ENCODE data around the gene IL16. TPM values are rescaled to one million over a fixed set of nuclear protein-coding genes. Genes with fewer than 3 reads are reported as not detected.
"Not testable (repeated sequence)": the region's sequence is repeated elsewhere in the genome, so short reads cannot be mapped to it uniquely, and the experiment has no call there.

The IL16 gene
- total RNA-seq (2014; rRNA removed; shearing (Covaris generic)): 0.03 and 0.50 TPM in 2 replicates
- polyA plus RNA-seq (2015; cell fraction: cytosol; rRNA removed): 0.02 and 0.03 TPM in 2 replicates
- 0.18 TPM in 1 of 2 replicates, not detected in the other for polyA plus RNA-seq (2015; cell fraction: nucleus; rRNA removed)

DNA sequence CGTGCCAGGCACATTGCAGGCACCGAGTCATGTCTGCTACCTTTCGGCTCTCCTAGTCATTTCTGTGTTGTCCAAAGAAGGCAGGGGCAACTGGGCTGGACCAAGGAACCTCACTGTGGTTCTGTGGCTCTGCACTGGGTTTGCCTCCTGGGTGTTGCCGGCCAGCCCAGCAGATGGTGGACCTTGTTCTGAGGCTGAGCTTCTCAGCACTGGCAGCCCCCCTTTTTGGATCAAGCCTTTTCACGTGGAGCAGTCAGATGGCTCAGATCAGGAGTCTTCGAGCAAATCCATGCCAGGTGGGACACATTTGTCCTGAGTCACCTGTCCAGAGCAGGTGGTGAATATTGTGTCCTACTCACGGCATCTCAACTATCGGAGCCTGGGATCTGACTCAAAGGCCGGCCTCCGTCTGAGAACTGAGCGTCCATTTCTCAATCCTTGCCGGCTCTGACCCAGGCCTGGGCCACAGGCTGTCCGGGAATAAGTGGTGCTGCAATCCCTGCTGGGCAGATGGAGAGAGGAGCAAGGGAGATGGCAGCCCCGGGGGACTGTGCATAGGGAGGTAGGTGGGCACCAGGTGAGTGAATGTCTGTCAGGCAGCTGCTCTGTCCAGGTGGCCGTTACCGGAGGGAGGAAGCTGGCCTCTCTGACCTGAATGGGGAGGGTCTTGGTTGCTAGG is at the start of gene IL16:
IL16 (plus strand) TSS at position 304 of the 679 bp plus-strand sequence. CDS start 28,521 bp downstream, outside the sequence.
- no peak for DNase-seq (ENCODE audit: low read depth)

DNA sequence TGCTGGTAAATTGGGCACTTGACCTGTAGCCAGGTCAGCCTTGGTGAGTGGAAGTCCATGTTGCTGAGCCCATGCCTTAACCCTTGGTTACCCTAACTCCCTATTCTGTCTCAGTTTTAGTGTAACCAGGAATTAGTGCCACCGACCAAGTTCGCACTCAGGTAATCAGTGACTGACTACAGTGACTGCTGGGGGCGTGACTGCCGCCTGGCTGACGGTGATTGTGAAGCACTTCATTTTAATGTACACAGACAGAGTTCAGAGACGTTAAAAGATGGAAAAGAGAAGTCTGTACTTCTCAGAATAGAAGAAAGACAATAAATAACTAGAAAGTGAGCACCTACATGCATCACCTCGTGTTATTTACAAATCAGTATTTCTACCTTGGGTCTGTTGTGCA is 45.3 kb upstream of the IL16 start:
- no peak for DNase-seq (ENCODE audit: low read depth)

DNA sequence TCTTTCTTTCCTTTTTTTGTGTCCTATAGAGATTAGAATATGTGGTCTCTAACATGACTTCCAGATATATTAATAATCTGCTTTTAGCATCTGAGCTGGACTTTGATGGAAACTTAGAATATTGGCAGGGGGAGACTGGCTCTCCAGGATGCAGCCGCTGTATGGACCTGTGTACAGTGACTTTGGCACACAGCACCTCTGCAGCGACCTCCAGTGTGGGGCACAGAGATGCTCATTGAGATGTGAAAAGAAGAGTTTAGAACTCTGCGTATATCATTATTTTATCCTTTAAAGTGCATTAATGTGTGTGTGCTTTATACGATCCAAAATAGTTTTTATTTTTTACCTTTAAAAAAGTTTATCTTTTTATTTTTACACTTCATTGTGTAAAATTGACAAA is 44.3 kb upstream of the IL16 start:
- no peak for DNase-seq (ENCODE audit: low read depth)

DNA sequence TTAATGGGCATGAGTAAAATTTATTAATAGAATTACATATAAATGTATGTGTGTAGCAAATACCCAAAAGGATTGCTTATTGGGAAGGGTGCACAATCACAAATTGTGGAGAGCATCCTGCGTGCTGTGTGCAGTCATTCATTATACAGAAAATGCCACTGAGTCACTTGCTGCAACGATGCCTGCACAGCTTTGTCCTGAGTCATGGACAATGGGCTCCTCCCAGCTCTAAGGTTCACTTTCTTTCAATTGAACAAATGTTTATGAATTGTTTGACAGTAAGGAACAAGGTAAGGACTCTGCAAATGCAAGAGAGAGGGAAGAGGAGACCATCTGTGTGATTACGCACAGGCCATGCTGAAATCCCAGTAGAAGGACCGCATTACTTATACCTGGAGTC is 43.9 kb upstream of the IL16 start:
- no peak for DNase-seq (ENCODE audit: low read depth)

DNA sequence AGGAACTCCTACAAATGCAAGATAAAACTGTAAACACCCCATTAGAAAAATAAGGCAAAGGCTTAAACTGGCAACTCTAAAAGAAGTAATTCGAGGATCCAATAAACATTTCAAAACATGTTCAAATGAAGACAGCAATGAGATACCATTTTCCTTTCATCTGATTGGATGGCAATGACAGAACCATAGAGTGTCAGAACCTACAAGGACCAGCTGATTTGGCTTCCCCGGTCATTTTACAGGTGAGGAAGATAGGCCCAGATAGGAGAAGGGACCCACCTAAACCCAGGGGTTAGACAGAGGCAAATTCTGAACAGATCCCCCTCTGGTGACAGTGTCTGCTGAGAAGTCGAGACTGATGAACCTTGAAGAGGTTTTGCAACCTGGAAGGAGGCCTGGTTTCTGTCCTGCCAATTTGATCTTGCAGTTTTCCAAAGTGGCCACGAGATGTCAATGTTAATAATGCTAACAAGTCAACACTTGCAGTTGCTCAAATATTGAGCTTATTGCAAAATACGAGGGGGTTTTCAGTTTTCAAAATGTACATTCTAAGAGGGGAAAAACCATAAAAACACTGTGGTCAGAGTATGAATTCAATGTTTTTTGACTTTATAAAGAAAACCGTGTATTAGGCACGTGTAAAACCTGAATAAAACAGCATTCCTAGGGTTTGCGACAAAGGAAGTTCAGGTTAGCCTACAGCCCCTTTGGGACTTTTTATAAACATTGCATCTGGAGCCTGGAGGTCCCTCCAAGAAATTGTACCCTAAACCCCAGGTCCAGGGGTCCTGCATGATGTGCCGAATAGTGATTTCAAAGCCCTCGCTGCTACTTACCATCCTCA is 41.1 kb upstream of the IL16 start:
- DNase-seq (ENCODE audit: low read depth): peak; percentile 15

DNA sequence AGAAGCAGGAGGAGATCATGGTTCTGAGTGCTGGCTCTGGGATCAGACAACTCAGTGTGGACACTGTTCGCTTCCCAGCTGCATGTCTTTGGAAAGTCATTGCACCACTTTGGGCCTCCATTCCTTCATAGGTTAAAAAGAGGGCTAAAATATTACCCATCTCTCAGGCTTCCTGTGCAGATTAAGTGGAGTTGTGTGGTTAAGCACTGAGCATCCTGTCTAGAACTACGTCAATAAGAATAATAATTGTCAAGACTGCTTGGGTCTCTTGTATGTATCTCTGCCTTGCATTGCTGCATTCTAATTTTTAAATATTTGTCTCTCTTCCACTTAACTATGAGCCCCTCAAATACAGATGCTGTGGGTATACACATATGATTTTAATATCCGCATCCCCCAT is 40.4 kb upstream of the IL16 start:
- no peak for DNase-seq (ENCODE audit: low read depth)

DNA sequence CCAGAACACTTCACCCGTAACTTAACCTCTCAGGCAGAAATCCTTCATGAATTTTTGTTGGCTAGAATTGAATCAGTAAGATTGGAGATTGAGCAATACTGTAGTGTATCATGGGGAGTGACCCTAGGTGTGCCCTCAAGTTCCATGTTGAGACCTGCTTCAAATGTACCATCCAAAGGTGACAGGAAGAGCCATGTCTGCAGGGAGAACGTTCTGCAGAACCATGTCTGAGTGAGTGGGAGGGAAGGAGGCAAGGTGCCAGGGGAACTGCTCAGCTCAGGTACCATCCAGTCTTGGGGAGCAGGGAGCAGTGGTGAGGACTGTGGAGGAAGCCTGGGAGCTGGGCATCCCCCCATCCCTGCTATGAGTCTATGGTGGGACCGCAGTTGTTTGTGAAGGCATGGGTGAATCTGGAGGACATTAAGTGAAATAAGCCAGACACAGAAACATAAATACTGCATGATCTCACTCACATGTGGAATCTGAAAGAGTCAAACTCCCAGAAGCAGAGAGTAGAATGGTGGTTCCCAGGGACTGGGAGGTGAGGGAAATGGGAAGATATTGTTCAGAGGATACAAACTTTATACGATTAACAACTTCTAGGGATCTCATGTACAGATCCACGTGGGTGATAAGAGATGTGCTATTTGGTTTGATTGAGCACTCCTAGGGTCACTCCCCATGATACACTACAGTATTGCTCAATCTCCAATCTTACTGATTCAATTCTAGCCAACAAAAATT is 39.3 kb upstream of the IL16 start:
- DNase-seq (ENCODE audit: low read depth): no peak

DNA sequence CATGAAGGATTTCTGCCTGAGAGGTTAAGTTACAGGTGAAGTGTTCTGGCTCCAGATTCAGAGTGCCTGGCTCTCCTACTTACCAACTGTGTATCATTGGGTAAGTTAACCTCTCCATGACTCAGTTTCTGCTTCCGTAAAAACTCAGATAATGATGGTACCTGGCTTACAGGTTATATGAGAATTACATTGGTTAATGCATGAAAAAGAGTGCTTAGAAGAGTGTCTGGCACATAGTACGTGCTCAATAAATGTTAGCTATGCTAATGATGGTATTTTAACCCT is 38.8 kb upstream of the IL16 start:
- DNase-seq (ENCODE audit: low read depth): no peak

DNA sequence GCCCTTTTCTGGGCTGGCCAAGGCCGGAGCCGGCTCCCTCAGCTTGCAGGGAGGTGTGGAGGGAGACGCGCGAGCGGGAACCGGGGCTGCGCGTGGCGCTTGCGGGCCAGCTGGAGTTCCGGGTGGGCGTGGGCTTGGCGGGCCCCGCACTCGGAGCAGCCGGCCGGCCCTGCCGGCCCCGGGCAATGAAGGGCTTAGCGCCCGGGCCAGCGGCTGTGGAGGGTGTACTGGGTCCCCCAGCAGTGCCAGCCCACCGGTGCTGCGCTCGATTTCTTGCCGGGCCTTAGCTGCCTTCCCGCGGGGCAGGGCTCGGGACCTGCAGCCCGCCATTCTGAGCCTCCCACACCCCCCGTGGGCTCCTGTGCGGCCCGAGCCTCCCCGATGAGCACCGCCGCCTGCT is 38.1 kb upstream of the IL16 start:
- not testable (repeated sequence) for DNase-seq (ENCODE audit: low read depth)

DNA sequence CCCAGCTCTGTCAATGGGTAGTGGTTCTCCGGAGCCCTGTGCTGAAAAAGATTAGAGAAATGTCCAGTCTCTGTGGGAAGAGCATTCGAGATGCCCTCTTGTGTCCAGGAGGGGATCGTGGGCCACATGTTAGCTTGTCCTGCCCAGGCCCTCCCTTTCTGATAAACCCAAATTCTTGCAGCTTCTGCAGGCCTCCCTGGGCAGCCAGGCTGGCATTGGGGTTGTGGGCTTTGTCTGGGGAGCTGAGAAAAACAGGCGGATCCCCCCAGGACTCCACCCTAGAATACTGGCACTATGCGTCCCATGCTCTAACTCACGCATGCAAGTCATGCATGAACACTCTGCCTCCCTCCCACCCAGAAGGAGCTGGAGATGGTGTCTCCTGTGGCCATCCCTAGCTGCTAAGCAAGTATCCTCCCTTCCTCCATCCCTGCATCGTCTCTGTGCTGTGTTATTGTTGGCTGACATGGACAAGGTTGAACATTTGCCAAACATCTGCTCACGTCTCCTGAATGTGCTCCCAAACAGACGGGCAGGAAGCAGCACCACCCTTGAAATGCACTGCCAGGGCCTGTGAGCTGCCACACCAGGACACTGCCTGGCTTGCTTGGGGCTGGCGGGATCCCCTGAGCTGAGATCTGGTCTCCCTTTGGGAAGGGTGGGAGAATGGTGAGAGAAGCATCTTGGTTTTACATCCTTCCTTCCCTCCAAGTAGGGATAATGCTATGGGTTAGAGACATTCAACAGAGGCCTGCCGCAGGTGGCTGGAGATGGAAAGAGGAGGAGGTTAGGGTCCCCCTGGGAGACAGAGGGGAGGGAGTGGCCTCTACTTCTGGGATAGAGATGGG is 36.1 kb upstream of the IL16 start:
- DNase-seq (ENCODE audit: low read depth): peak; percentile 41

DNA sequence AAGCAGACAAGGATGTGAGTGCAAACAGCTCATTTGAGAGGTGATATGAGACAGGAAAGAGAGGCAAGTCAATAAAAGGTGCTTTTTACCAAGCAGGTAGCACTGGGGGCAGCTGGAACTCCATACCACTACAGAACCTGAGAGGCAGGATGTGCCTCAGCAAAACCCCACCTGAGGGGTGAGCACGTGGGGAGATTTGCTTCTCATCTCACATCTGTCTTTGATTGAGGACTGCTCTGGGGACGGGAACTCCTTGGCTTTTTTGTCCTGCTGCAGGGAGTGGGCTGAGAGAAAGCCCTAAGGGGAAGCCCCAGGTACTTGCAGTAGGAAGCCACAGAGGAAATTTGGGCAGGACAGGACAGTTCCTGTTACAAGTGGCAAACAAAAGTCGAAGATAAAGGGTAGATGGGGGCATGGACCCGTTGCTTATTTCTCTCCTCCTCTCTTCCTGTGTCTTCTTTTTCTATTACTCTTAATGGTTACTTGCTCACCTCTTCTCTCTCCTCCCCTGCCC is 35.5 kb upstream of the IL16 start:
- DNase-seq (ENCODE audit: low read depth): no peak

DNA sequence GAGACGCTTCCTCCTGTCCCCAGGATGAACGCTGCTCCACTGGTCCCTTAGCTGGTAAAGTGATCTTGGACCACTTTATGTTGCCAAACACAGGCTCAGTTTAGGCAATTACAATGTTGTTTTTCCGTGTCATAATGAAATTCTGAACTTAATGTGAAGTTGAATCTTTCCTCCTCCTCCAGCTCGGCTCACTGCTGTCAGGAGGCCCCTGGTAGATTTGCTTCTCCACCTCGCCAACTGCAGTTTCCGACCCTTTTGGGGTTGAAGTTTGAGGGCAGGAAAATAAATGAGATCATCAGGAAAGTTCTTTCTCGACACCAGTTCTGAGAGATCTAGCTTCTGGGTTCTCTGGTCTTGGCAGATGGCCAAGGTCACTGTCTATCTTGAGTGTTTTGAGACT is 34.8 kb upstream of the IL16 start:
- no peak for DNase-seq (ENCODE audit: low read depth)

DNA sequence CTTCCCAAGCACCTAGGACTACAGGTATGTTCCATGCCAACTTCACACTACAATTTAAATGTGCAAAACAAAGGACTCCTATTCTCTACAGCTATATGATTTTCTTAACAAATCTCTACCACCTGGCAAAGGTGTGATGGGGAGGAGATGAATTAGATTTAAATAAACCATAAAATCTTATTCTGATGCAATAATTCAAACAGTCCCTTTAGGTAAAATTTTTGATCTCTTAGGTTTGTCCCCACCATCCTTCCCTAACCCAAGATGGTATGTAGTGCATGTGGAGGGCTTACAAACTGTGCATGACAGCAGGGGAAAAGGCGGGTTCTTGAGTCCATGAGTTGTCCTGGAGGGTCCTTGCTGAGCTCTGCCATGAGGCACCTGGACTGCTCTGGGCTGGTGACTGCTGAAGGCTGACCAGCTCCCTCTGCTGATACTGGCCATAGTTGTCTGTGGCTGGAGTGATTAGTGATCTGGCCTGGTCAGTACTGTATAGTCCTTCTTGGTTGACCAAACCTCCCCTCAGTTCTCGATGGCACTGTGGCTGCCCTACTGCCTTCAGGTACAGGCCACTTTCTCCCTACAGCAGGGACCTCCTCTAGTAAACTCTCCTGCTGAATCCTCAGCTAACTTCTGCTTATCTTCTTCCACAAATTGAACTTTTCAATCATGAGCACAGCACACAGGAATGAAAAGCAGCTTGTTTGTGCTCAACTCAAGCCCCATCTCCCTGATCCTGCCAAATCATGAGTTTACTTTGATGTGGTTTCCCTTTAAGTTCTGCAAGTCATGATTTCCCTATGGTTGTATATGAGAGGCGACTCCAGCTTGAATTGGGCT is 32.5 kb upstream of the IL16 start:
- DNase-seq (ENCODE audit: low read depth): no peak

DNA sequence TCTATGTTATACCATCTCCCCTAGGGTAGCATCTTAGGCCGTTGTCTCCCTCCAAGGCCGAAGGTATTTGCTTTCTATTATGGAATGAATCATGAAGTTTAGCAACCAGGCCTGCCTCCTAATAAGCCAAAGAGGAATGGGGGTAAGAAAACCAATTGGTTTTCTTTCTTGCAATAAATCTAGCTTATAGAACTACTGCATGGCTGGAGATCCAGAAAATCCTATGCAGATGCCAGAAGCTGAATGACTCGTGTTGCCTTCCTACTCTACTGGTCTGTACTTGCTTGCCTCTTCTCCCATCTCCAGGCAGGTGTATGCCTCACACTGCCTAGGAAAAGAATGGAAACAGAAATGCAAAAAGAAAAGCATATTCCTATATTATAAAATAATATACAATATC is 31.1 kb upstream of the IL16 start:
- DNase-seq (ENCODE audit: low read depth): no peak

DNA sequence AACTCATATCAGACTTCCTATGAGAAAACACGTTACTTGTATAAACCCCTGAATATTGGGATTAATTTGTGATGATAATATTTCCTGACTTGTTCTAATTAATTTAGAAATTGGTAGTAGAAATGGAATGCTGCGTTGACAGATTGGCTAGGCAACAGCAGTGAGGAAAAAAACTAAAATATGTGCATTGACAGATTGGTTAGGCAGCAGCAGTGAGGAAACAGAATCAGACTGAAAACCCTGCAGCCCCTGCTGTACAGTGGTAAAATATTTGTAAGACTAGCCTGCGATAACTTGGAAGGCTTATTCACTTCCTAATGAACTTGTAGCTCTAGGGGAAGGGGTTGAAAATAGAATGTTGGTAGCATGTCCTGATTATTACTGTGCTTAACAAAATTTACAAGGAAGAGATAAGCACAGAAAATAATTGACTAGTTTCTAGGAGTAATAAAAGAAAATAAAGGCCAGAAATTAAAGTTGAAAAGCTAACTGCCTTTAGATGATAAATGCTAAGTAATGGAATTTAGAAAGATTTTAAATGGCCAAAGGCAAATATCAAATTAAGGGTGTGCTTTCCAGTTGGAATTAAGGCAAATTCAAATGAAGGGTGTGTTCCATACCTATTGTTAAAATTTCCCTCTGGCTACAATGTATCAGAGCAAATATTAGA is 29.9 kb upstream of the IL16 start:
- no peak for DNase-seq (ENCODE audit: low read depth)

DNA sequence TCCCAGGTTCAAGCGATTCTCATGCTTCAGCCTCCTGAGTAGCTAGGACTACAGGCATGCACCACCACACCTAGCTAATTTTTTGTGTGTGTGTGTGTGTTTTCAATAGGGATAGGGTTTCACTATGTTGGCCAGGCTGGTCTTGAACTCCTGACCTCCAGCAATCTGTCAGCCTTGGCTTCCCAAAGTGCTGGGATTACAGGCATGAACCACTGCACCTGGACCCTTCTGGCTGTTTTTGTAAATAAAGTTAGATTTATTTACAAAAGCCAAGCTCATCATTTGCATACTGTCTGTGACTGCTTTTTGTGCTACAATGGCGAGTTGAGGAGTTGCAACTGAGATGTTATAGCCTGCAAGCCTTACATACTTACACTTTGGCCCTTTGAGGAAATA is 28.6 kb upstream of the IL16 start:
- no peak for DNase-seq (ENCODE audit: low read depth)

DNA sequence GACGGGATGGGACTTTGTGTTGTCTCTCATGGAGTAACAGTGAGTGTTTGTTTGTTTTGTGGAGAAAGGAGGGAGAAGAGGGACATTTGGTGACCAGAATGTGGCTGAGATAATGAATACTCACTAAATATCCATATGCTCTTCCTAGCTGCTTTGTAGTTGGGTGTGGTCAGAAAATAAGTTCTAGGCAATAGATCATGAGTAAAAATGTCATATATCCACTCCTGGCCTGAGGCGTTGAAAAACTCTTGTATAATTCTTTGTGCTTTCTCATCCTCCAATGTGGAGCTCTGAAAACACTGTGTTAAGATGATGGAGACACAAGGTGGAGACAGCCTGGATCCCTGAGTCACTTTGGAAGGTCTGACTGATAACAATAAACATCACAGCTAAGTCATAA is 28.0 kb upstream of the IL16 start:
- DNase-seq (ENCODE audit: low read depth): no peak

DNA sequence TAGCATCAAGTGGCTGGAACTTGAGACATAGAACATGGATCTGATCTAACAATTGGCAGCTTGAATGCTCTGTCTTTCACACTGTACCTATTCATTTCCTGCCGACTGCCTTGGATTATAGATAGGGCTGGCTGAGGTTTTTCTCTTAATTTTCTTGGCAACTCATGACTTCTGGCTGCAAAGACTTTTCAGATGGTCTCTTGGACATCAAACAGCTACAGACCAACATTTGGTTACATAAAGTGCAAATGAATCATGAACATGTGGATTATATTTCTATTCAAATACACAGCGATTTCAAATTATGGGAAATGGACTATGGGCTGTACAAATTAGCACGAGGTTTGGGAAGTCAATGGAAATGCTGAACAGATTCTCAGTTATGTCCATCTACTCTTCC is 26.2 kb upstream of the IL16 start:
- no peak for DNase-seq (ENCODE audit: low read depth)

DNA sequence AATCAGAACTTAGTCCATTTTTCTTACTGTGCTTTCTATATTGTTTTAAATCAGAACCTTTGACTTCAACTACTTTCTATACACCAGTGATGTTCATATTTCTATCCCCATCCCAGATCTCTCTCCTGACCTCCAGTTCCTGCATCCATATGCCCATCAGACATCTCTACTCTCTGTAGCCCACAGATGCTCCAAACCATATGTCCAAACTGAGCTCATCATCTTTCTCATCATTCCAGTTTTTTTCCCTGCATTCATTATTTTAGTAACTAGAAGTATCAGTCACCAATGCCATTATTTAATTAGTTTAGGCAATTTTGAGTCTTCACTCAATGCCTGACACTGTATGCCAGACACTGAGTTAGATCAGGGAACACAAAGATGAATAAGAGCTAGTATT is 25.4 kb upstream of the IL16 start:
- no peak for DNase-seq (ENCODE audit: low read depth)
